GM12892 (cell line): ENCODE results near the gene NHS.

ENCODE experiments used
- POLR2AphosphoS5 ChIP-seq: IDR thresholded peaks from 2 replicates; pipeline ENCODE4 v1.6.1; 2011; ENCODE audit warnings: low read depth, low read length, control low read depth
- TAF1 ChIP-seq: IDR thresholded peaks from 2 replicates; pipeline ENCODE4 v1.6.1; 2011; ENCODE audit warnings: low read depth, mild to moderate bottlenecking, control low read depth, low read length, borderline replicate concordance

GRCh38 chrX:17485391-17485790 is 110.4 kb downstream of the NHS start:
- TF ChIP-seq POLR2AphosphoS5, result no peak
- no peak for TF ChIP-seq TAF1
